Panc1 (cell line): Measurements from ENCODE around the gene LAMB3. TPM values are rescaled to one million over a fixed set of nuclear protein-coding genes. Genes with fewer than 3 reads are reported as not detected.

Source experiments
- ATAC-seq: fragments of 200-7000 bp; cut with Tn5 transposase; 2 replicates; pipeline ENCODE4 v1.9.1; 2020; ENCODE audit warnings: mild to moderate bottlenecking, moderate library complexity
- BruUV-seq: library from RNA; stranded (reverse); fragments of 400-500 nt; replicated peaks from 2 replicates; lab custom pipeline; 2021; lab: Mats Ljungman, UMichigan
- CTCF ChIA-PET: fragments of 300-600 bp; sonication (Branson Sonifier 250); formaldehyde crosslinking; loops from one replicate; lab custom pipeline; 2022; ENCODE audit warnings: antibody characterized with exemption; lab: Charles Lee
- POLR2A ChIA-PET: fragments of 300-600 bp; sonication (Branson Sonifier 250); formaldehyde crosslinking; loops from one replicate; lab custom pipeline; 2022; ENCODE audit warnings: antibody characterized with exemption; lab: Charles Lee
- DNase-seq: peaks from one replicate; pipeline ENCODE4 v3.0.0-alpha.2; 2010; ENCODE audit warnings: low read depth, low spot score
- H3K27ac ChIP-seq: 2 replicates; pipeline ENCODE4 v1.5.1; 2011; ENCODE audit warnings: mild to moderate bottlenecking, low read length, inconsistent platforms
- H3K27me3 ChIP-seq: fragments of 200-500 bp; sonication (Bioruptor generic); 2 replicates; pipeline ENCODE4 v1.6.0; 2014; ENCODE audit warnings: low read length, inconsistent platforms; ENCODE audit not compliant: control insufficient read depth, insufficient read depth
- H3K36me3 ChIP-seq: fragments of 200-500 bp; sonication (Bioruptor generic); 2 replicates; pipeline ENCODE4 v1.5.1; 2014; ENCODE audit warnings: inconsistent platforms, mild to moderate bottlenecking, low read length, moderate library complexity; ENCODE audit not compliant: control insufficient read depth, insufficient read depth
- H3K4me1 ChIP-seq: 2 replicates; pipeline ENCODE4 v1.5.1; 2011; ENCODE audit warnings: inconsistent platforms, mild to moderate bottlenecking, low read length, moderate library complexity; ENCODE audit not compliant: control insufficient read depth, insufficient read depth
- H3K4me3 ChIP-seq, 2 experiments: 2 replicates each; pipeline ENCODE4 v1.5.1; 2011 to 2012; ENCODE audit warnings: low read depth in 2 of 2, low read length in 2 of 2, mild to moderate bottlenecking in 2 of 2, inconsistent platforms in 1 of 2, moderate library complexity in 1 of 2
- H3K9me3 ChIP-seq: fragments of 200-500 bp; sonication (Bioruptor generic); 2 replicates; pipeline ENCODE4 v1.5.1; 2014; ENCODE audit warnings: low read depth, mild to moderate bottlenecking, inconsistent platforms, low read length, moderate library complexity; ENCODE audit not compliant: control insufficient read depth, insufficient read depth
- POLR2AphosphoS5 ChIP-seq: IDR thresholded peaks from 2 replicates; pipeline ENCODE4 v1.6.1; 2012; ENCODE audit warnings: mild to moderate bottlenecking, low read depth, low read length, moderate library complexity
- SIN3A ChIP-seq: IDR thresholded peaks from 2 replicates; pipeline ENCODE4 v1.6.1; 2012; ENCODE audit warnings: low read depth, mild to moderate bottlenecking, low read length, moderate library complexity, borderline replicate concordance; ENCODE audit not compliant: insufficient read depth
- TCF7L2 ChIP-seq: IDR thresholded peaks from 2 replicates; pipeline ENCODE4 v1.6.1; 2011; ENCODE audit warnings: mild to moderate bottlenecking, low read depth, low read length, inconsistent platforms
- in situ Hi-C: cut with HindIII; loops from 2 replicates; pipeline ENCODE4 v1.10.0; 2016; ENCODE audit warnings: low sequenced_read_pairs, low pct_unique_long_range_greater_than_20kb
- intact Hi-C: fragments of 100-400 bp; cut with micrococcal nuclease; formaldehyde crosslinking; loops from one replicate; pipeline ENCODE4 v1.10.0; 2022; ENCODE audit not compliant: unreplicated experiment
- total RNA-seq: library from RNA; stranded (reverse); gene quantifications from one replicate; pipeline ENCODE4 v1.2.1, GENCODE V29; 2021; ENCODE audit not compliant: unreplicated experiment
- TF ChIP-seq, protein P1 (sequence below), 2 experiments: IDR thresholded peaks; 2 replicates each; pipeline ENCODE4 v1.6.1; 2011 to 2012; ENCODE audit warnings: low read depth in 2 of 2, control low read depth in 1 of 2, low read length in 1 of 2, mild to moderate bottlenecking in 1 of 2, moderate library complexity in 1 of 2; ENCODE audit not compliant: insufficient read depth in 1 of 2
- TF ChIP-seq, protein P2 (sequence below): fragments of 450-650 bp; IDR thresholded peaks from 2 replicates; pipeline ENCODE4 v1.5.1; 2017; ENCODE audit warnings: mild to moderate bottlenecking

Gene LAMB3
- total RNA-seq, 1 experiment from 2014 or later: 0.85 TPM

GRCh38 chr1:209620487-209620884, 31.7 kb downstream of the LAMB3 start:
- Histone ChIP-seq H3K27ac (no peak overlapping the region), H3K27me3 (no peaks in the 10 kb centered on the region), H3K9me3 (no peaks in the 10 kb centered on the region), H3K4me1 (no peaks in the 10 kb centered on the region), H3K36me3 (no peaks in the 10 kb centered on the region), H3K4me3 (no peak overlapping the region)
- in situ Hi-C loops (no loop called here), intact Hi-C loops (no loop called here)
- TF ChIP-seq TCF7L2 (no peak), POLR2AphosphoS5 (no peak), SIN3A (no peak)
- TF ChIP-seq, protein P1, sequence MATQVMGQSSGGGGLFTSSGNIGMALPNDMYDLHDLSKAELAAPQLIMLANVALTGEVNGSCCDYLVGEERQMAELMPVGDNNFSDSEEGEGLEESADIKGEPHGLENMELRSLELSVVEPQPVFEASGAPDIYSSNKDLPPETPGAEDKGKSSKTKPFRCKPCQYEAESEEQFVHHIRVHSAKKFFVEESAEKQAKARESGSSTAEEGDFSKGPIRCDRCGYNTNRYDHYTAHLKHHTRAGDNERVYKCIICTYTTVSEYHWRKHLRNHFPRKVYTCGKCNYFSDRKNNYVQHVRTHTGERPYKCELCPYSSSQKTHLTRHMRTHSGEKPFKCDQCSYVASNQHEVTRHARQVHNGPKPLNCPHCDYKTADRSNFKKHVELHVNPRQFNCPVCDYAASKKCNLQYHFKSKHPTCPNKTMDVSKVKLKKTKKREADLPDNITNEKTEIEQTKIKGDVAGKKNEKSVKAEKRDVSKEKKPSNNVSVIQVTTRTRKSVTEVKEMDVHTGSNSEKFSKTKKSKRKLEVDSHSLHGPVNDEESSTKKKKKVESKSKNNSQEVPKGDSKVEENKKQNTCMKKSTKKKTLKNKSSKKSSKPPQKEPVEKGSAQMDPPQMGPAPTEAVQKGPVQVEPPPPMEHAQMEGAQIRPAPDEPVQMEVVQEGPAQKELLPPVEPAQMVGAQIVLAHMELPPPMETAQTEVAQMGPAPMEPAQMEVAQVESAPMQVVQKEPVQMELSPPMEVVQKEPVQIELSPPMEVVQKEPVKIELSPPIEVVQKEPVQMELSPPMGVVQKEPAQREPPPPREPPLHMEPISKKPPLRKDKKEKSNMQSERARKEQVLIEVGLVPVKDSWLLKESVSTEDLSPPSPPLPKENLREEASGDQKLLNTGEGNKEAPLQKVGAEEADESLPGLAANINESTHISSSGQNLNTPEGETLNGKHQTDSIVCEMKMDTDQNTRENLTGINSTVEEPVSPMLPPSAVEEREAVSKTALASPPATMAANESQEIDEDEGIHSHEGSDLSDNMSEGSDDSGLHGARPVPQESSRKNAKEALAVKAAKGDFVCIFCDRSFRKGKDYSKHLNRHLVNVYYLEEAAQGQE (IDR thresholded peaks at IDR 0.05; ENCODE audit: insufficient read depth in 1 of 2, low read depth in 2 of 2, low read length in 1 of 2): no peak
- TF ChIP-seq, protein P2, sequence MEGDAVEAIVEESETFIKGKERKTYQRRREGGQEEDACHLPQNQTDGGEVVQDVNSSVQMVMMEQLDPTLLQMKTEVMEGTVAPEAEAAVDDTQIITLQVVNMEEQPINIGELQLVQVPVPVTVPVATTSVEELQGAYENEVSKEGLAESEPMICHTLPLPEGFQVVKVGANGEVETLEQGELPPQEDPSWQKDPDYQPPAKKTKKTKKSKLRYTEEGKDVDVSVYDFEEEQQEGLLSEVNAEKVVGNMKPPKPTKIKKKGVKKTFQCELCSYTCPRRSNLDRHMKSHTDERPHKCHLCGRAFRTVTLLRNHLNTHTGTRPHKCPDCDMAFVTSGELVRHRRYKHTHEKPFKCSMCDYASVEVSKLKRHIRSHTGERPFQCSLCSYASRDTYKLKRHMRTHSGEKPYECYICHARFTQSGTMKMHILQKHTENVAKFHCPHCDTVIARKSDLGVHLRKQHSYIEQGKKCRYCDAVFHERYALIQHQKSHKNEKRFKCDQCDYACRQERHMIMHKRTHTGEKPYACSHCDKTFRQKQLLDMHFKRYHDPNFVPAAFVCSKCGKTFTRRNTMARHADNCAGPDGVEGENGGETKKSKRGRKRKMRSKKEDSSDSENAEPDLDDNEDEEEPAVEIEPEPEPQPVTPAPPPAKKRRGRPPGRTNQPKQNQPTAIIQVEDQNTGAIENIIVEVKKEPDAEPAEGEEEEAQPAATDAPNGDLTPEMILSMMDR: no peak
- BruUV-seq: no TSS peak
- CTCF ChIA-PET: no interaction called here
- ATAC-seq: no peak
- POLR2A ChIA-PET: no interaction called here
- DNase-seq: no peak

DNA sequence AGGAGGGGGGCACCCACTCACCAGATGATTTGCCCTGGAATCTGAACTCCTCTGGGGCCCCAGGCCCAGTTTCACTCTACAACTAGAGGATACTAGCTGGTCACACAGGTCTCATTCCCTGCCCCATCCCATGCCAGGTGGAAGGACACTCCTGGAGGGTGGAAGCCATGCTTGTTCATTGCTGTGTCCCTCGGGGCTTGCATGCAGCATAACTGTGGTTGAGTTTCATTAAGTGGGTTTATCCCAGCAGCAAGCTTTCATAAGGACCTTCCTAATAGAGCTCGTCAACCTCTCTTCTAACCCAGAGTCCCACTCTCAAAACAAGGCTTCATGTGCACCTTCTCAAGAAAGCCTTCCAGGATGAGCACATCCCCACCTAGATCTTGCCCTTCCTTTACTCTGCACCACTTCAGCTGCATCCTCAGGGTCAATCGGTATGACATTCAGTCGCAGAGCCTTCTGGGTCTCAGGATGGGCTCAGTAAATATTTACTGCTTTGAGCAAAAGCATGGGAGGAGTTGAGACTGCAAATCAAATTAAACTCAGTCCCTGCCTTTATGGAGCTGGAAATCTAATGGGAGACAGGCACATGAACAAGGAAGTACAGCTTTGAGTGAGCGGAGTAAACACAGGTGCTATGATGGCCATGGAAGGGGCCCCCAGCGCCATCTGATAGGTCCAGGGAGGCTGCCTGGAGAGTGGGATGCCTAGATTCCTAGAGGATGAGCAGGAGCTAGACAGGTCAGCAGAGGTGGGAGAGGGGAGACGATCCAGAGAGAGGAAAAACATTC, 32.3 kb downstream of the LAMB3 start:
- Histone ChIP-seq H3K27me3 (no peaks in the 10 kb centered on the region; the same call in 1 of the 2 replicates), H3K27ac (no peak overlapping the region), H3K4me1 (no peaks in the 10 kb centered on the region), H3K4me3 (no peak overlapping the region), H3K36me3 (no peaks in the 10 kb centered on the region), H3K9me3 (no peaks in the 10 kb centered on the region)
- intact Hi-C loops: no loop called here
- ChIA-PET POLR2A (no interaction called here), CTCF (interaction anchor here (0.7 kb wide), 1 partner anchor 375 kb away, joined by 3 read pairs; no protein-coding TSS in a partner anchor)
- TF ChIP-seq POLR2AphosphoS5 (no peak), TCF7L2 (no peak), SIN3A (no peak)
- TF ChIP-seq, protein P1 (IDR thresholded peaks at IDR 0.05; ENCODE audit: insufficient read depth in 1 of 2, low read depth in 2 of 2, low read length in 1 of 2): no peak
- TF ChIP-seq, protein P2: no peak
- ATAC-seq (no peak), DNase-seq (no peak)
- in situ Hi-C loops: no loop called here
- BruUV-seq: no TSS peak
